RWPE2 (cell line): ENCODE data around the gene SEC61A1.
A peak's percentile ranks its signal among the peaks of the same experiment; 100 is the strongest.

Source experiments
- ATAC-seq: fragments of 200-7000 bp; cut with Tn5 transposase; 3 replicates; pipeline ENCODE4 v1.9.1; 2021; ENCODE audit warnings: low read depth
- DNase-seq: peaks from one replicate; pipeline ENCODE4 v3.0.0-alpha.2; 2020; ENCODE audit warnings: low spot score
- H3K27ac ChIP-seq: fragments of 450-650 bp; 2 replicates; pipeline ENCODE4 v1.5.1; 2017; ENCODE audit warnings: mild to moderate bottlenecking; ENCODE audit not compliant: poor library complexity, severe bottlenecking
- H3K27me3 ChIP-seq: fragments of 250-450 bp; sonication (Bioruptor Pico); 2 replicates; pipeline ENCODE4 v1.5.1; 2021; ENCODE audit warnings: mild to moderate bottlenecking, moderate library complexity; ENCODE audit not compliant: insufficient read depth, poor library complexity, severe bottlenecking
- H3K36me3 ChIP-seq: fragments of 250-450 bp; sonication (Bioruptor Pico); 2 replicates; pipeline ENCODE4 v1.5.1; 2020; ENCODE audit warnings: low read depth, mild to moderate bottlenecking, moderate library complexity
- H3K4me1 ChIP-seq: fragments of 250-450 bp; sonication (Bioruptor Pico); 2 replicates; pipeline ENCODE4 v1.5.1; 2021; ENCODE audit warnings: mild to moderate bottlenecking, moderate library complexity; ENCODE audit not compliant: insufficient read depth, poor library complexity, severe bottlenecking
- H3K4me3 ChIP-seq: fragments of 250-450 bp; sonication (Bioruptor Pico); 2 replicates; pipeline ENCODE4 v1.5.1; 2021; ENCODE audit warnings: mild to moderate bottlenecking, moderate library complexity; ENCODE audit not compliant: severe bottlenecking
- H3K9me3 ChIP-seq: fragments of 250-450 bp; sonication (Bioruptor Pico); 2 replicates; pipeline ENCODE4 v1.5.1; 2021; ENCODE audit warnings: mild to moderate bottlenecking, moderate library complexity; ENCODE audit not compliant: severe bottlenecking
- TF ChIP-seq, protein P1 (sequence below): fragments of 450-650 bp; IDR thresholded peaks from one replicate; pipeline ENCODE4 v1.5.1; 2017; ENCODE audit warnings: mild to moderate bottlenecking, moderate library complexity; ENCODE audit not compliant: poor library complexity, severe bottlenecking

Gene SEC61A1

DNA sequence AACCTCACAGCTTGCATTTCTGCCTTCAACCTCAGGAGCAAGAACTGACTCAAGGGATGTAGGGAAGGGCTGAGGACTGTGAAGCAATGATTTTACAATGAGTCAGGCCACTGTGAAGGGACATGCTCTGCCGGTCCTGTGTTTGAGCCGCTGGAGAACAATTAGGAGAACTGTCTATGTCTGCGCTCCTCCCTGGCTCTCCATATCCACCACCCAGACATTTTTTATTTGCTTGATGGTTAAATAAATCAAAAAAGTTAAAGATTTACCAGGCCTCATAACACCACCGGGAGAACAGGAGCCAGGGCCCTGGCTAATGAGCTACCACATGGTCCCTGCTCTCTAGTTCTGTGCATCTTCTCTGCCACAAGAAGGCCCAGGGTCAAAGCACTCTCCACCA is 29.6 kb downstream of the SEC61A1 start:
- DNase-seq = no peak
- TF ChIP-seq, protein P1, sequence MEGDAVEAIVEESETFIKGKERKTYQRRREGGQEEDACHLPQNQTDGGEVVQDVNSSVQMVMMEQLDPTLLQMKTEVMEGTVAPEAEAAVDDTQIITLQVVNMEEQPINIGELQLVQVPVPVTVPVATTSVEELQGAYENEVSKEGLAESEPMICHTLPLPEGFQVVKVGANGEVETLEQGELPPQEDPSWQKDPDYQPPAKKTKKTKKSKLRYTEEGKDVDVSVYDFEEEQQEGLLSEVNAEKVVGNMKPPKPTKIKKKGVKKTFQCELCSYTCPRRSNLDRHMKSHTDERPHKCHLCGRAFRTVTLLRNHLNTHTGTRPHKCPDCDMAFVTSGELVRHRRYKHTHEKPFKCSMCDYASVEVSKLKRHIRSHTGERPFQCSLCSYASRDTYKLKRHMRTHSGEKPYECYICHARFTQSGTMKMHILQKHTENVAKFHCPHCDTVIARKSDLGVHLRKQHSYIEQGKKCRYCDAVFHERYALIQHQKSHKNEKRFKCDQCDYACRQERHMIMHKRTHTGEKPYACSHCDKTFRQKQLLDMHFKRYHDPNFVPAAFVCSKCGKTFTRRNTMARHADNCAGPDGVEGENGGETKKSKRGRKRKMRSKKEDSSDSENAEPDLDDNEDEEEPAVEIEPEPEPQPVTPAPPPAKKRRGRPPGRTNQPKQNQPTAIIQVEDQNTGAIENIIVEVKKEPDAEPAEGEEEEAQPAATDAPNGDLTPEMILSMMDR = no peak
- peaks cover 72% of the 10 kb centered on the region for H3K36me3 ChIP-seq
- ATAC-seq = 0 out of 3 replicates have a peak, but pooled peaks have one; percentile 22
- H3K4me1 ChIP-seq = peaks cover 3% of the 10 kb centered on the region
- no peak overlapping the region for H3K4me3 ChIP-seq
- H3K9me3 ChIP-seq = no peaks in the 10 kb centered on the region
- H3K27ac ChIP-seq = no peak overlapping the region
- no peaks in the 10 kb centered on the region for H3K27me3 ChIP-seq

GRCh38 chr3:128082546-128082945 is 30.3 kb downstream of the SEC61A1 start:
- no peak overlapping the region for H3K27ac ChIP-seq
- H3K9me3 ChIP-seq = no peaks in the 10 kb centered on the region
- TF ChIP-seq, protein P1 = no peak
- H3K27me3 ChIP-seq = no peaks in the 10 kb centered on the region
- no peak overlapping the region for H3K4me3 ChIP-seq
- ATAC-seq (no peak), DNase-seq (no peak)
- H3K4me1 ChIP-seq = peaks cover 3% of the 10 kb centered on the region
- peaks cover 79% of the 10 kb centered on the region for H3K36me3 ChIP-seq

DNA sequence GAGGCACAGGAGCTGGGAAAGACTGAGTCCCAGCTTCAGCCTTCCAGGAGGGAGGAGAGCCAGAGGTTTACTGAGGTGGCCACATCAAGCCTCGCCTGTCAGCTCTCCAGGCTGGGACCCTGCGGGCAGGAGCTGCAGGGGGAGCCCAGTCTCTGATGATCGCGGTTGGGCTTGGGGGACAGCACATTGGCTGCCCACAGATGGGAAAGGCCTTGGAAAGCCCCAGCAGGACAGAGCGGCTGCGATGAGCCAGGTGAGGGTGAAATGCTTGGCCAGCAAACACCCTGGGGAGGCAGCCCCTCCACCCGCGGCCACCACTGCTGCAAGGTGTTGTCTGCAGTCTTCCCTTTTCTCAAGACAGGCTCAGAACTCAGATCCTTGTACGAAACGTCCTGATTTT is 31.2 kb downstream of the SEC61A1 start:
- Histone ChIP-seq H3K27me3 (no peaks in the 10 kb centered on the region), H3K4me3 (no peak overlapping the region), H3K4me1 (peaks cover 3% of the 10 kb centered on the region), H3K36me3 (peaks cover 80% of the 10 kb centered on the region), H3K27ac (no peak overlapping the region), H3K9me3 (no peaks in the 10 kb centered on the region)
- TF ChIP-seq, protein P1 = no peak
- DNase-seq (no peak), ATAC-seq (no peak)

DNA sequence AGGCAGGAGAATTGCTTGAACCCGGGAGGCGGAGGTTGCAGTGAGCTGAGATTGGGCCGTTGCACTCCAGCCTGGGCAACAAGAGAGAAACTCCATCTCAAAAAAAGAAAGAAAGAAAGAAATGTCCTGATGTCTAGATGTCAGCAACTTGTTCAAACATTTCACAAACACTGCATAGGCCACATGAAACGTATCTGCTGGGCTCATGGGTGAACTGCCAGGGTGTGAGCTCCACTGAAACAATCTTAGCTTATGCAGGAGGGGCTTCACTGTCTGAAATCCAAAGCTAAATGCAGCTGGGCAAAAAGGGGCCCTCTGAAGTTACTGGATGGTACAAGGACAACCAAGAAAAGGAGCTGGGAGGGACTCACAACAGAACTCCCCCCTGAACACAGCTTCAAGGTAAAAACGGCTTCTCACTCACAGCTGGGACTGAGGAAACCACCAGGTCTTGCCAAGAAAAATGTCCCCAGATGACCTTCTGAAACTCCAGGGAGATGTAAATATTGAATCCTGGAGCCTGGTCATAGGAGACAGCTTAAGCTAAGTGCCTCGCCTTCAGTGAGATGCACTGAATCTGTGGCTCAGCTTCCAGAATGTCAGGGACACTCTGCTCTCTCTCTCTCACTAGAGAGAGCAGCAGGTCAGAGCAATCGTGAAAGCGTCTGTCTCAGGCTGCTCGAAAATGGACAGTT is 31.9 kb downstream of the SEC61A1 start:
- no peaks in the 10 kb centered on the region for H3K27me3 ChIP-seq
- no peak overlapping the region for H3K27ac ChIP-seq
- peaks cover 84% of the 10 kb centered on the region for H3K36me3 ChIP-seq
- no peaks in the 10 kb centered on the region for H3K9me3 ChIP-seq
- ATAC-seq (no peak), DNase-seq (no peak)
- TF ChIP-seq, protein P1 = no peak
- no peak overlapping the region for H3K4me3 ChIP-seq
- H3K4me1 ChIP-seq = peaks cover 3% of the 10 kb centered on the region

DNA sequence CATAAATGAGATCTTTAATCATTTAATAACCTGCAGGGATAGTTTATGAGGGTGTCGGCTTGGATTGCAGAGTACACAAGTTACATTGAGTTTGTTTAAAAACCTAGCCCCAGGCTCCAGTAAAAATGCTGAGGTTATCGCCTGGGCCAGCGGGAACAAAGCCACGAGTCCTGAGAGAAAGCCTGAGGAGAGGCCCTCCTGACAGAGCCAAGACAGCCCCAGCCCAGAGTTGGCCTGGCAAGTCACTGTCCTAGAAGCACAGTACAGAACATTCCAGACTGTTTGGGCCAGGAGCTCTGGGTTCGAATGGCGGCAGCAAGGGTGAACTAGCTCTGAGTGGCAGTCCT is 32.4 kb downstream of the SEC61A1 start:
- no peaks in the 10 kb centered on the region for H3K9me3 ChIP-seq
- peaks cover 3% of the 10 kb centered on the region for H3K4me1 ChIP-seq
- peaks cover 80% of the 10 kb centered on the region for H3K36me3 ChIP-seq

More for the DNA sequence above, 32.4 kb downstream of the SEC61A1 start:
- DNase-seq = no peak
- TF ChIP-seq, protein P1 = no peak
- Histone ChIP-seq H3K4me3 (no peak overlapping the region), H3K27me3 (no peaks in the 10 kb centered on the region), H3K27ac (no peak overlapping the region)
- no peak for ATAC-seq
